ENCODE results near the gene PLD2. TPM values are rescaled to one million over a fixed set of nuclear protein-coding genes. Genes with fewer than 3 reads are reported as not detected.

PLD2 gene
- total RNA-seq, 1 donor from 2014 or later = 61.4 TPM

- Mint-ChIP-seq H3K27ac (ENCODE audit: unreplicated experiment) (no peak overlapping the region), H3K9me3 (ENCODE audit: unreplicated experiment) (peaks cover 5% of the 10 kb centered on the region), H3K36me3 (ENCODE audit: unreplicated experiment) (peaks cover 11% of the 10 kb centered on the region), H3K27me3 (ENCODE audit: unreplicated experiment) (peaks cover 14% of the 10 kb centered on the region), H3K4me3 (ENCODE audit: unreplicated experiment) (no peak overlapping the region), H3K4me1 (ENCODE audit: low read depth, unreplicated experiment) (peaks cover 7% of the 10 kb centered on the region)
- no peak for TF ChIP-seq CTCF (IDR thresholded peaks at IDR 0.05; ENCODE audit: partially characterized antibody, unreplicated experiment)
- no peak for DNase-seq
Observed at GRCh38 chr17:4812690-4813089, 5.7 kb downstream of the PLD2 start.

- no peak overlapping the region for H3K27ac Mint-ChIP-seq (ENCODE audit: unreplicated experiment)
- H3K36me3 Mint-ChIP-seq (ENCODE audit: unreplicated experiment) = peaks cover 6% of the 10 kb centered on the region
- H3K9me3 Mint-ChIP-seq (ENCODE audit: unreplicated experiment) = peaks cover 1% of the 10 kb centered on the region
Observed at GRCh38 chr17:4815043-4815675, 8.2 kb downstream of the PLD2 start.

GRCh38 chr17:4816826-4817225, 9.9 kb downstream of the PLD2 start:
- no peaks in the 10 kb centered on the region for H3K4me1 Mint-ChIP-seq (ENCODE audit: low read depth, unreplicated experiment)
- no peak overlapping the region for H3K4me3 Mint-ChIP-seq (ENCODE audit: unreplicated experiment)
- no peak overlapping the region for H3K27ac Mint-ChIP-seq (ENCODE audit: unreplicated experiment)
- peaks cover 1% of the 10 kb centered on the region for H3K9me3 Mint-ChIP-seq (ENCODE audit: unreplicated experiment)
- H3K27me3 Mint-ChIP-seq (ENCODE audit: unreplicated experiment) = peaks cover 6% of the 10 kb centered on the region
- H3K36me3 Mint-ChIP-seq (ENCODE audit: unreplicated experiment) = no peaks in the 10 kb centered on the region
- TF ChIP-seq CTCF (IDR thresholded peaks at IDR 0.05; ENCODE audit: partially characterized antibody, unreplicated experiment) = no peak
- DNase-seq = no peak

More at GRCh38 chr17:4815043-4815675, 8.2 kb downstream of the PLD2 start:
- Mint-ChIP-seq H3K27me3 (ENCODE audit: unreplicated experiment) (peaks cover 9% of the 10 kb centered on the region), H3K4me3 (ENCODE audit: unreplicated experiment) (peak overlapping the region; percentile 13), H3K4me1 (ENCODE audit: low read depth, unreplicated experiment) (peaks cover under 1% of the 10 kb centered on the region)
- peak; percentile 39 for TF ChIP-seq CTCF (IDR thresholded peaks at IDR 0.05; ENCODE audit: partially characterized antibody, unreplicated experiment)
- no peak for DNase-seq

- no peak for DNase-seq
- H3K4me1 Mint-ChIP-seq (ENCODE audit: low read depth, unreplicated experiment) = no peaks in the 10 kb centered on the region
Observed at GRCh38 chr17:4818276-4818675, 11.3 kb downstream of the PLD2 start.

More at GRCh38 chr17:4818276-4818675, 11.3 kb downstream of the PLD2 start:
- Mint-ChIP-seq H3K4me3 (ENCODE audit: unreplicated experiment) (no peak overlapping the region), H3K36me3 (ENCODE audit: unreplicated experiment) (no peaks in the 10 kb centered on the region), H3K27ac (ENCODE audit: unreplicated experiment) (no peak overlapping the region), H3K27me3 (ENCODE audit: unreplicated experiment) (peaks cover 1% of the 10 kb centered on the region), H3K9me3 (ENCODE audit: unreplicated experiment) (peaks cover 1% of the 10 kb centered on the region)
- no peak for TF ChIP-seq CTCF (IDR thresholded peaks at IDR 0.05; ENCODE audit: partially characterized antibody, unreplicated experiment)
